Activated CD4-positive, alpha-beta T cell treated with anti-CD3 and anti-CD28 coated beads, Interleukin-2, amount 10 ng/mL, durations not matched to agents 24 days and 14 days (primary cell): ENCODE measurements around the gene SLC2A10. TPM values are rescaled to one million over a fixed set of nuclear protein-coding genes. Genes with fewer than 3 reads are reported as not detected.

Experiments used
- DNase-seq: peaks from one replicate; pipeline ENCODE4 v3.0.0; 2022
- H3K27ac Mint-ChIP-seq: one replicate; pipeline ENCODE4 v1.8.0; 2022; ENCODE audit warnings: mild to moderate bottlenecking, mixed read lengths
- H3K27me3 Mint-ChIP-seq: one replicate; pipeline ENCODE4 v1.8.0; 2022; ENCODE audit warnings: mixed read lengths
- H3K36me3 Mint-ChIP-seq: one replicate; pipeline ENCODE4 v1.8.0; 2022; ENCODE audit warnings: low read depth, mild to moderate bottlenecking, mixed read lengths
- H3K4me1 Mint-ChIP-seq: one replicate; pipeline ENCODE4 v1.8.0; 2021; ENCODE audit warnings: mixed read lengths
- H3K4me3 Mint-ChIP-seq: one replicate; pipeline ENCODE4 v1.8.0; 2022; ENCODE audit warnings: mild to moderate bottlenecking, moderate library complexity, mixed read lengths
- H3K9me3 Mint-ChIP-seq: one replicate; pipeline ENCODE4 v1.8.0; 2021; ENCODE audit warnings: mixed read lengths
- intact Hi-C: fragments of 100-400 bp; cut with micrococcal nuclease; formaldehyde crosslinking; loops from one replicate; pipeline ENCODE4 v1.15.1; 2023
- total RNA-seq: library from RNA; stranded (reverse); gene quantifications from 2 replicates; pipeline ENCODE4 v1.2.3, GENCODE V29; 2022

The SLC2A10 gene
- total RNA-seq, 1 donor from 2014 or later = not detected

DNA sequence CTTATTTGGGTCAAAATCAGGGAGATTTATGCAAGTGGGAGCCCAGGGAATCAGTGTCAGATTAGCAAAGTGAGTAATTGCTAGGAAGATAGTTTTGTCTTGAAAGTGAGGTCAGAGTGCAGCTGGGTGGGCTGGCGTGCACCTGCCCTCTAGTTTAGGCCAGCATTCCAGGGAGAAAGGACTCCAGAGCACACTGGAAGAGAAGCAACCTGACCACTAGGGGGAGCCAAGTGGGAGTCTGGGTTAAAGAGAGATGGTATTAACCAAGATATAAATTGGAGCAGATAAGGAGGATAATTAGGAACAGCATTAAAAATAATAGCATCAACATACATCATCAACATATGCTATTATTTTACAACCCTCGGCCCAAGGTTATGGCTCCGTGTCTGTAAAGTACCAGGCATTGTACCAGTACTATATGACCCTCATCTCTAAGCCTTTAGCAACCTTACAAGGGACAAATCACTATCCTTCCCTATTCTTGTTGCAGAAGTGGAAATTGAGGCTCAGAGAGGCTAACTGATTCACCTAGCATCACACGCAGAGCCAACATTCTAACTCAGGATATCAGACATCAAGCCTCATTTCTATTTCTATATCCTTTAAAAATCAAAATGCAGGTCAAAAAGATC lies 57.8 kb downstream of the SLC2A10 start:
- Mint-ChIP-seq H3K9me3 (no peaks in the 10 kb centered on the region), H3K27ac (no peak overlapping the region), H3K36me3 (no peaks in the 10 kb centered on the region), H3K27me3 (no peaks in the 10 kb centered on the region), H3K4me3 (no peak overlapping the region), H3K4me1 (no peaks in the 10 kb centered on the region)
- peak; percentile 73 for DNase-seq
- intact Hi-C loops = no loop called here

DNA sequence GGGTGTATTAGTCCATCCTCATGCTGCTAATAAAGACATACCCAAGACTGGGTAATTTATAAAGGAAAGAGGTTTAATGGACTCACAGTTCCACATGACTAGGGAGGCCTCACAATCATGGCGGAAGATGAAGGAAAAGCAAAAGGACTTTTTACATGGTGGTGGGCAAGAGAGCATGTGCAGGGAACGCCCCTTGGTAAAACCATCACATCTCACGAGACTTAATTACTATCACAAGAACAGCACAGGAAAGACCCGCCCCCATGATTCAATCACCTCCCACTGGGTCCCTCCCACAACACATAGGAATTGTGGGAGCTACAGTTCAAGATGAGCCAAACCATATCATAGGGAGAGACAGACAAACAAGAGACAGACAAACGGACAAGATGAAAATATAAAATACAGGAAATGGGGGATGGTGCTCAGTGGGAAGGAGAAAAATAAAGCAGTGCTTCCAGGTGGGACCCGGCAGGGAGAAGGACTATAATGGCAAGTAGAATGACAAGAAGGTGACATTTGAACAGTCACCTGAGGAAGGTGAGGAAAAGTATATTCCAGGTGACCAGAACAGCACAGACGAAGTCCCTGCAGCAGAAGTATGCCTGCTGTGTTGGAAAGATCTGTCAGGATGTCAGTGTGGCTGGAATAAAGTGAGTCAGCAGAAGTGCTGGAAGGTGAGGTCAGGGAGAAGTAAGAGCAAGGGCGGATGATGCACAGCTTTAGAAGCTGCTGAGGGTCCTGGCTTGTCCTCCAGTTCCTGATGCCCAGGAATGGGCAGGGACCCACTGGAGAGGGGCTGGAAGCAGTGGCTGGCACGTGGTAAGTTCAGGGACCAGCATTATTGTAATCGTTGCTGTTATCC lies 61.1 kb downstream of the SLC2A10 start:
- Mint-ChIP-seq H3K4me1 (no peaks in the 10 kb centered on the region), H3K4me3 (no peak overlapping the region), H3K9me3 (no peaks in the 10 kb centered on the region), H3K27ac (no peak overlapping the region), H3K27me3 (peaks cover 12% of the 10 kb centered on the region), H3K36me3 (no peaks in the 10 kb centered on the region)
- intact Hi-C loops = no loop called here
- DNase-seq = no peak

DNA sequence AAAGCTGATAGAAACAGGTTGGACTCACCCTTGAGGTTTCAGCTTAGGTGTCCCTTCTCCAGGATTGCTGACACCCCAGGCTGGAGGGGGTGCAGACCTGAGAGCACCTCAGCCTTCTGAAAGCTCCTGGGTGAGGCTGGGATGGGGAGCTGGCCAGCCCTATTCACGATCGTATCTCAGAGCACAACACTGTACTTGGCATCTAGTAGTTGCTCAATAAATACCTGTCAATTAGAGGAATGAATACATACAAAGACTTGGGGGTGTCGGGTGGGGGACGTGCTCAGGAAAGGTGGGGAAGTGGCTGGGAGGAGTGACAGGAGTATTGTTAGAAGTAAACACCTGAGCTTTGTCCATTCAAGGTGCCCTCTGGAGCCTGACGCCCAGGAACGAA lies 61.7 kb downstream of the SLC2A10 start:
- Mint-ChIP-seq H3K4me1 (no peaks in the 10 kb centered on the region), H3K4me3 (no peak overlapping the region), H3K27me3 (peaks cover 14% of the 10 kb centered on the region), H3K27ac (no peak overlapping the region), H3K9me3 (no peaks in the 10 kb centered on the region), H3K36me3 (no peaks in the 10 kb centered on the region)
- no peak for DNase-seq
- intact Hi-C loops = no loop called here

DNA sequence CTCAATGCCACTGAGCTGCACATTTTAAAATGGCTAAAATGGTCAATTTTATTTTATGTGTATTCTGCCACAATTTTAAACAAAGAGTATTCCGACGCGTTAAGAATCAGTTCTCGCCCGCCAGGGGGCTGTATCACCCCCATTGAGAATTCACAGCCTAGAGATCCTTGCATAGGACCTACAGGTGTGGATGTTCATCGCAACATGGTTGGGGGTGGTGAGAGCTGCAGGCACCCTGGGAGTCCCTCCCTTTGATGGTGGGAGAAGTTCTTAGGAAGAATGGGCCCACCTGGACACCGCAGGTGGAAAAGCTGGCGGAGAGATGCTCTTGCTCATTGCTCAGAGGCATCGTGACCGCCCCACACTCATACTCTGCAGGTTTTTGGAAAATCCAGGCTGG lies 63.5 kb downstream of the SLC2A10 start:
- Mint-ChIP-seq H3K9me3 (no peaks in the 10 kb centered on the region), H3K27ac (no peak overlapping the region), H3K4me3 (no peak overlapping the region), H3K4me1 (no peaks in the 10 kb centered on the region), H3K27me3 (peaks cover 15% of the 10 kb centered on the region), H3K36me3 (no peaks in the 10 kb centered on the region)
- DNase-seq = no peak
- intact Hi-C loops = no loop called here

DNA sequence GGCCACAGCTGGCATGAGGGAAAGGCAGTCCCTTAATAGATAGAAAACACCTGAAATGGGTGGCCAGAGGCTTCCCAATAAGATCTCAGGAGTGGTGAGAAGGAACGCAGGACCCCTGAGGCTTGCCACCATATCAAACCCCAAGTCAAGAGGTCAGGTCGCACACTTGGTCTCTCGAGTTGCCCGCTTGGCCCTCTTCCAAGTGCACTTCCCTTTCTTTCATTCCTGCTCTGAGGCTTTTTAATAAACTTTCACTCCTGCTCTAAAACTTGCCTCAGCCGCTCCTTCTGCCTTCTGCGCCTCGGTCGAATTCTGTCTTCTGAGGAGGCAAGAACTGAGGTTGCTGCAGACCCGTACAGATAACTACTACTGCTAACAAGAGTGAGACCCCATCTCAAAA lies 64.2 kb downstream of the SLC2A10 start:
- intact Hi-C loops = no loop called here
- Mint-ChIP-seq H3K9me3 (no peaks in the 10 kb centered on the region), H3K36me3 (no peaks in the 10 kb centered on the region), H3K4me1 (no peaks in the 10 kb centered on the region), H3K27me3 (peaks cover 15% of the 10 kb centered on the region), H3K4me3 (no peak overlapping the region), H3K27ac (no peak overlapping the region)
- no peak for DNase-seq

DNA sequence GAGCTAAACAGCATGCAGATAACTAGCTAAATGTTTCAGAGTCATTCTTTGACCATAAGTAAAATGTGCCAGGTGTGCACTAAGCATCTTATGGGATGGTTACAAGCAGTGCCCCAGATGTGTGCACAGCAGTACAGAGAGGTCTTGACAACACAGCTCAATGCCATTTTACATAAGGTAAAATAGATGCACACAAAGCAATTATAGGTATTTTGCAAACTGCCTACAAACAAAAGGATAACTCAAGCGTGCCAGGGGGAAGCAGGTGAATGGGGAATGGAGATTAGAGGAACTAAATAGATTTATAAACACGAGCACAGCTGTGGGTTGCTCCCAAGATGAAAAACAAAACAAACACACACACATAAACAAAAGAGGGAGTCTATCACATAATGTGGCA lies 64.8 kb downstream of the SLC2A10 start:
- H3K27me3 Mint-ChIP-seq = peaks cover 17% of the 10 kb centered on the region
- intact Hi-C loops = no loop called here
- H3K36me3 Mint-ChIP-seq = no peaks in the 10 kb centered on the region
- no peak for DNase-seq
- no peaks in the 10 kb centered on the region for H3K4me1 Mint-ChIP-seq
- no peak overlapping the region for H3K4me3 Mint-ChIP-seq
- H3K27ac Mint-ChIP-seq = no peak overlapping the region
- no peaks in the 10 kb centered on the region for H3K9me3 Mint-ChIP-seq

DNA sequence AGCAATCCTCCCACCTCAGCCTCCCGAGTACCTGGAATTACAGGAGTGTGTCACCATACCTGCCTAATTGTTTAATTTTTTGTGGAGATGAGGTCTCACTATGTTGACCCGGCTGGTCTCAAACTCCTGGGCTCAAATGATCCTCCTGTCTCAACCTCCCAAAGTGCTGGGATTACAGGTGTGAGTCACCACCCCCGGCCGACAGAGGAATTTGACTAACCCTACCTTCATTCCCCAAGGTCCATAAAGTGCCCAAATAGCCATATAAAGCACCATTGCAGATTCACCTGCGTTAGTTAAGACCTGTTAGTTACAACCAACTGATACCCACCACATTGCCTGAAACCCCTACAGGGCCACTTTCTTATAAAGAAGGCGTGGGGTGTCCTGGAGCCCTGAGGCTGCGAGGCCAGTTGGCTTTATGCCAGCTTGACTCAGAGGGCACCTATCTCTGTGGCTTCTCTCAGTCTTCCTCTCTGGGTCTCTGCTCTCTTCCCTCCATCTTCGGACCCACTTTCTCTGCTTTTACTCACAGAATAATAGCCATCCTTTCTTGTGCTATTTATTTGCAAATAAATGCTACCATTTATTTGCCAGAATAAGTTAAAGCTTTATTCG lies 65.6 kb downstream of the SLC2A10 start:
- Mint-ChIP-seq H3K4me1 (no peaks in the 10 kb centered on the region), H3K9me3 (no peaks in the 10 kb centered on the region), H3K27ac (no peak overlapping the region), H3K4me3 (no peak overlapping the region), H3K27me3 (peaks cover 17% of the 10 kb centered on the region), H3K36me3 (no peaks in the 10 kb centered on the region)
- DNase-seq = no peak
- intact Hi-C loops = no loop called here

DNA sequence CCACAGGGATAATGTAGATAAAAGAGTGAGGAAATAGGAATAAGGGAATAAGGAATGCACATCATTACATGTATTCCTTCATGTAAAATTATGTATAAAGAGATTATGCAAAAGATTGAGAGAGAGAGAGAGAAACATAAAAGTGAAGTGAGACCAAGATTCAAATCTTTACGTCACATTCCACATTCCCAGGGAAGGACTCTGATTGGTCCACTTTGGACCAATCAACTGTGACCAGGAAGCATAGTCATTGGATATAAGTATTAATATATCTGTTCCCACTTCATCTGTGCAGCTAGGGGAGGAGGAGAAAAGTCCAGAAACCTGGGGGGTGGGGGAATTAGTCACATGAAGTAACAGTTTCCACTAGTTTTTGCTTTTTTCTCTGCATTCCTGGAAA lies 66.4 kb downstream of the SLC2A10 start:
- Mint-ChIP-seq H3K4me3 (no peak overlapping the region), H3K27ac (no peak overlapping the region), H3K9me3 (no peaks in the 10 kb centered on the region), H3K4me1 (no peaks in the 10 kb centered on the region), H3K27me3 (peaks cover 17% of the 10 kb centered on the region), H3K36me3 (no peaks in the 10 kb centered on the region)
- intact Hi-C loops = no loop called here
- no peak for DNase-seq

DNA sequence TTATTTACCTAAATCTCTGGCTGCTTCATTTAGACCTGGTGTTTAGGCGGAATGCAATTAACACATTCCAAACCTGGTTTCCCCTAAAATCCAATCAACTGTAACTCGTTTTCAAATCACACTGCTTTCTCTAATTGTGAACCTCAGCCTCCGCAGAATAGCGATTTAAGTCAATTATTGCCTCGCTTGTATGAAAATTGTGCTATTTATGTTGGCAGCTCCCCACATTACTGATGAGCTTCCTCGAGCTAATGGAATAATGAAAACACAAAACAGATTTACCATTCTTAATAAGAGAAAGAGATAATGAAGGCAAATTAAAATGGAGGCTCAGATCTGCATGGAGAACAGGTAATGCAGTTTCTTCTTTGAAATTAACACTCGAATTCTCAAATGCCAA lies 67.9 kb downstream of the SLC2A10 start:
- H3K9me3 Mint-ChIP-seq = no peaks in the 10 kb centered on the region
- H3K4me1 Mint-ChIP-seq = no peaks in the 10 kb centered on the region
- no peak overlapping the region for H3K4me3 Mint-ChIP-seq
- no peak for DNase-seq
- no peaks in the 10 kb centered on the region for H3K36me3 Mint-ChIP-seq
- H3K27ac Mint-ChIP-seq = no peak overlapping the region
- H3K27me3 Mint-ChIP-seq = peaks cover 17% of the 10 kb centered on the region
- intact Hi-C loops = no loop called here

DNA sequence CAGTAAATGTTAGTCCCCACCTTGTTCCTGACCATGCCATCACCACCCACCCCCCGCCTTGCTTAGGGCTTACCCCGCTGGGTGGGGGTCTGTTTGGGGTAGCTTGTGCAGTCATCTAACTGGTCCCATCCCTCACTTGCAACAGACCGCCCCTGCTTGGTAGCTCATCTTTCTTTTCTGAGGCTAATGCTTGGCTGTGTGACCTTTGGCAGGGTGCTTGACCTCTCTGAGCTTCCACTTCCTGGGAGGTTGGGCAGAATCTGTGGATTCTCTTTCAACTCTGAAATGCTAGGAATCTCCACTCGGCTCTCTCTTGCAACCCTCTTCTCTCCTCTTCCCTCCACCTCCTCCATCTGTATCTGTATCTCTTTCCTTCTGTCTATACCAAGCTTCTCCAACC lies 70.4 kb downstream of the SLC2A10 start:
- H3K9me3 Mint-ChIP-seq = no peaks in the 10 kb centered on the region
- H3K27ac Mint-ChIP-seq = no peak overlapping the region
- intact Hi-C loops = no loop called here
- H3K4me3 Mint-ChIP-seq = no peak overlapping the region
- H3K4me1 Mint-ChIP-seq = no peaks in the 10 kb centered on the region
- H3K36me3 Mint-ChIP-seq = no peaks in the 10 kb centered on the region
- DNase-seq = no peak
- H3K27me3 Mint-ChIP-seq = peaks cover 5% of the 10 kb centered on the region

DNA sequence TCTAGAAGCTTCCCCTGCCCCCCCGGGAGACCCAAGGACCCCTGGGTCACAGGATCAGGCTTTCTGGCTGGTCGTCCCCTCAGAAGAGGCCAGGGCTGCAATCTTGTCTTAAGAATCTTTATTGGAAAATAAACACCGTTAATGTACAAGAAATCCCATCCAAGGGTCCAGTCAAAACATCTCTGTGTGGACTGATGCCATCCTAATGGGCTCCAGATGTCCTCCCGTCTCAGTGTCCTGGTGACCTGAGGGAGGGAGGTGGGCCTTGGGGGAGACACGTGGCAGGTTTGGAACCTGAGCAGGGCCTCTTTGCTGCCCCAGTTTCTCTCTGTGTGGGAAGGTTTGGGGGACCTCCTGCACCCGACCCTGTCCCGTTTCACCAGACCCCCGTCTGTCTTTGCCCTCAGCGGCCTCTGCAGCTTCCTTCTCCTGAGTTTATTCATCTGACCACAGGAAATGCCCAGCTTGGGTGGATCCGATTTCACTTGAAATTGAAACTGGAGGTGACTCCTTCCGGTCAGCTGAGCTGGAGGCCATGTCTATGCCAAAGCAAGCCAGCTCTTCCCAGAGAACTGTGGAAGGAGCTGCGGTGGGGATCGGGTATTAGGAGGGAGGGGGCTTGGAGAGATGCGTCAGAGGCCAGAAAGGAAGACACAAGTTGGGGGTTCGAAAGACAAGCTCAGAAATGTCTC lies 75.1 kb downstream of the SLC2A10 start:
- intact Hi-C loops = no loop called here
- H3K36me3 Mint-ChIP-seq = no peaks in the 10 kb centered on the region
- H3K27ac Mint-ChIP-seq = no peak overlapping the region
- no peaks in the 10 kb centered on the region for H3K4me1 Mint-ChIP-seq
- no peak for DNase-seq
- H3K4me3 Mint-ChIP-seq = no peak overlapping the region
- H3K9me3 Mint-ChIP-seq = no peaks in the 10 kb centered on the region
- no peaks in the 10 kb centered on the region for H3K27me3 Mint-ChIP-seq
